Measurements from ENCODE around the gene PROSER2.

Gene PROSER2

GRCh38 chr10:11822026-11822756 is 965 bp upstream of the PROSER2 start:
- Histone ChIP-seq H3K79me2 (ENCODE audit: insufficient read depth, low read length) (no peaks in the 10 kb centered on the region), H4K20me1 (ENCODE audit: low read depth, low read length) (0 out of 2 replicates have a peak, but pooled peaks cover 6% of the 10 kb centered on the region), H3K9me2 (replicated peaks; ENCODE audit: insufficient read depth, low read length) (no peaks in the 10 kb centered on the region), H3K4me2 (ENCODE audit: low read depth, low read length, poor library complexity, severe bottlenecking) (no peak overlapping the region), H3K36me3 (ENCODE audit: low read length) (no peaks in the 10 kb centered on the region), H2AFZ (ENCODE audit: low read depth, low read length, severe bottlenecking) (no peak overlapping the region), H3K27ac (ENCODE audit: low read depth, low read length) (no peak overlapping the region), H3K27me3 (ENCODE audit: low read length) (no peaks in the 10 kb centered on the region), H3F3A (ENCODE audit: insufficient read depth) (peaks cover 18% of the 10 kb centered on the region; the same call in 1 of the 2 replicates), H3K9ac (ENCODE audit: low read length) (no peak overlapping the region), H3K4me3 (ENCODE audit: insufficient read depth, low read length, poor library complexity, severe bottlenecking) (no peak overlapping the region), H3K9me3 (ENCODE audit: insufficient read depth, low read length) (no peaks in the 10 kb centered on the region)
- no peak for TF ChIP-seq CTCF (IDR thresholded peaks at IDR 0.05; ENCODE audit: insufficient read depth, low read length, poor library complexity, severe bottlenecking)
- TF ChIP-seq EZH2phosphoT487 (conservative IDR thresholded peaks at IDR 0.05; ENCODE audit: low read length): no peak

DNA sequence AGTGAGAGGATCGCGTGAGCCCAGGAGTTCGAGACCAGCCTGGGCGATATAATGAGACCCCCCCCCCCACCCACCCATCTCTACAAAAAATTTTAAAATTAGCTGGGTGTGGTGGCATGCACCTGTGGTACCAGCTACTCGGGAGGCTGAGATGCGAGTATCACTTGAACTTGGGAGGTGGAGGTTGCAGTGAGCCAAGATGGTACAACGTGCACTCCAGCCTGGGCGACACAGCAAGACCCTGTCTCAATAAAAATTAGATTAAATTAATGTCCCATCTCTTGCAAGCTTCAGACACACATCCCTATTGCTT is 391 bp upstream of the PROSER2 start:
- H3K36me3 ChIP-seq (ENCODE audit: low read length): no peaks in the 10 kb centered on the region
- peak overlapping the region; percentile 65 for H3K4me3 ChIP-seq (ENCODE audit: insufficient read depth, low read length, poor library complexity, severe bottlenecking)
- H2AFZ ChIP-seq (ENCODE audit: low read depth, low read length, severe bottlenecking): peak overlapping the region; percentile 86
- H3K9me2 ChIP-seq (replicated peaks; ENCODE audit: insufficient read depth, low read length): no peaks in the 10 kb centered on the region
- TF ChIP-seq EZH2phosphoT487 (conservative IDR thresholded peaks at IDR 0.05; ENCODE audit: low read length) (no peak), CTCF (IDR thresholded peaks at IDR 0.05; ENCODE audit: insufficient read depth, low read length, poor library complexity, severe bottlenecking) (no peak)
- no peaks in the 10 kb centered on the region for H3K79me2 ChIP-seq (ENCODE audit: insufficient read depth, low read length)
- peak overlapping the region; percentile 56 for H3K4me2 ChIP-seq (ENCODE audit: low read depth, low read length, poor library complexity, severe bottlenecking)
- H3F3A ChIP-seq (ENCODE audit: insufficient read depth): peaks cover 18% of the 10 kb centered on the region; the same call in 1 of the 2 replicates
- H4K20me1 ChIP-seq (ENCODE audit: low read depth, low read length): 0 out of 2 replicates have a peak, but pooled peaks cover 6% of the 10 kb centered on the region
- H3K9me3 ChIP-seq (ENCODE audit: insufficient read depth, low read length): no peaks in the 10 kb centered on the region
- H3K27me3 ChIP-seq (ENCODE audit: low read length): no peaks in the 10 kb centered on the region
- H3K27ac ChIP-seq (ENCODE audit: low read depth, low read length): no peak overlapping the region
- H3K9ac ChIP-seq (ENCODE audit: low read length): peak overlapping the region; percentile 75

DNA sequence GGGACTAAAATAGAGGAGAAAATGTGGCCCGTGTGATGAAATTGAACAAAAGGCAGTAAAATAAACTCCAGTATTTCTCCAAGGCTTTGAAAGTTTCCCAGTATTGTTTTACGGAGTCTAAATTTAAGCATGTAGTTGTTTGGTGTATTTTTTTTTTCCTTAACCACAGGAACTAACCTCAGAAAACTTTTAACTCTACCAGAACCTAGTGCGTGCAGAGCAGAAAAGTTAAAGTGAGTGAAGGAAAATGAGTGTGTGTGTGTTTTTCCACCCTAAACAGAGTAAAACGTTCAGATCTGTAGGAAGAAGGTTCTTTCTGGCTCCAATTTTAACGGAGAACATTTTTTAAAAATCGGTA is 812 bp downstream of the PROSER2 start:
- Histone ChIP-seq H3K9ac (ENCODE audit: low read length) (peak overlapping the region; percentile 75), H3K27me3 (ENCODE audit: low read length) (no peaks in the 10 kb centered on the region), H2AFZ (ENCODE audit: low read depth, low read length, severe bottlenecking) (peak overlapping the region; percentile 86), H3K27ac (ENCODE audit: low read depth, low read length) (no peak overlapping the region), H4K20me1 (ENCODE audit: low read depth, low read length) (0 out of 2 replicates have a peak, but pooled peaks cover 6% of the 10 kb centered on the region), H3F3A (ENCODE audit: insufficient read depth) (peaks cover 18% of the 10 kb centered on the region; the same call in 1 of the 2 replicates), H3K4me3 (ENCODE audit: insufficient read depth, low read length, poor library complexity, severe bottlenecking) (peak overlapping the region; percentile 65), H3K4me2 (ENCODE audit: low read depth, low read length, poor library complexity, severe bottlenecking) (peak overlapping the region; percentile 56), H3K9me2 (replicated peaks; ENCODE audit: insufficient read depth, low read length) (no peaks in the 10 kb centered on the region), H3K79me2 (ENCODE audit: insufficient read depth, low read length) (no peaks in the 10 kb centered on the region), H3K9me3 (ENCODE audit: insufficient read depth, low read length) (no peaks in the 10 kb centered on the region), H3K36me3 (ENCODE audit: low read length) (no peaks in the 10 kb centered on the region)
- TF ChIP-seq CTCF (IDR thresholded peaks at IDR 0.05; ENCODE audit: insufficient read depth, low read length, poor library complexity, severe bottlenecking) (no peak), EZH2phosphoT487 (conservative IDR thresholded peaks at IDR 0.05; ENCODE audit: low read length) (no peak)
